GM21825 (cell line): ENCODE results near the gene GALNT16.
A peak's percentile ranks its signal among the peaks of the same experiment; 100 is the strongest.
"Not testable (repeated sequence)": the region's sequence is repeated elsewhere in the genome, so short reads cannot be mapped to it uniquely, and the experiment has no call there.

Experiments used
- ATAC-seq: cut with Tn5 transposase; IDR thresholded peaks from one replicate; pipeline ENCODE4 v1.9.1; 2021; ENCODE audit warnings: mild to moderate bottlenecking, moderate library complexity; ENCODE audit not compliant: unreplicated experiment

Gene GALNT16

DNA sequence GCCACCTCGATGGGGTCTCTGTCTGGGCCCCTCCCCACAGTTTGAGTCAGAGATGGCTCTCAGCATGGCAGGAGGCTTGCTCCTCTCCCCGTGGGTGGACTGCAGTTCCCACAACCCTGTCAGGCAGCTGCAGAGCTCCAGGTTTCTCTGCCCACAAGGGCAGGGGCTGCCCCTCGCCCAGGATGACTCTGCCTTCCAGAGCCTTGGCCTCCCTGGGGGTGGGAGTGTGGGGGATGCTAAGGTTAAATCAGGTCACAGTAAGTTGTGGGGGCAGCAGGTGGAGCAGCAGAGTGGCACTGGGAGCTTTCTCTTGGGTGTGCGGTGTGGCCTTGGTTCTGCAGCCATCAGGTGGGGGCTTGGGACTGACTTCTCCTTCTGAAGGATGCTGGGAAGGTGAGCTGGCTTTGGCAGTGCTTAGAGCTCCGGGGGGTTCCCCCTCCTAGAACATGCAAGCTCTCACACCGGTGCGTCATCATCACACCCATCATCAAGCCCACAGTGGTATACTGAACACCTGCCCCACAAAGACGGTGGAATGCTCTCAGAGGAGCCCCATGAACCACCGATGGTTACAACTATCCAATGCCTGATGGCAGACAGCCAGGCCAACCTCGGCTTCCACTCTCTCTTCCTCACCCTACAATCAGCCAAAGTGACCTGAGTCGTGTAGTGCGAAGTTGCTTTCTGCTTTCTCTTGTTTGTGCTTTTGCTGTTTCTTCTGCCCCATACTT lies 98.4 kb downstream of the GALNT16 start:
- peak; percentile 31 for ATAC-seq

GRCh38 chr14:69358966-69359365 lies 99.0 kb downstream of the GALNT16 start:
- ATAC-seq: no peak

GRCh38 chr14:69360438-69361108 lies 100.6 kb downstream of the GALNT16 start:
- no peak for ATAC-seq

DNA sequence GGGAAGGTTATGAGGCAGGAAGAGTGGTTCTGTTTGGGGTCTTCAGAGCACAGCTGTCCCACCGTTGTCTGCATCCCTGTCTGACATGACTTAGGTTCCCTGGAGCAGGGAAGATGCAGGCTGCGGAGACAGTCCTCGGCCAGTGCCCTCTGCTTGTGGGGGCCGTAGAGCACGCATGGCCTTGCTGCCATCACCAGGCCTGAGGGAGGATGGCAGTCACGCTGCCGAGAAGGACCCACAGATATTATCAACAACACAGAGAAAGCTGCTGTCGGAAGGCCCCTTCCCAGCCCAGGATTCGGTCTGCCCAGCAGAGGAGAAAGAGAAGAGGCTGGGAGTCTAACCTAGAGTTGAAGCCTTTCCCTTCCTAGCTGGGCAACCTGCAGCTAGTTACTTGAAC lies 103.1 kb downstream of the GALNT16 start:
- ATAC-seq: no peak

DNA sequence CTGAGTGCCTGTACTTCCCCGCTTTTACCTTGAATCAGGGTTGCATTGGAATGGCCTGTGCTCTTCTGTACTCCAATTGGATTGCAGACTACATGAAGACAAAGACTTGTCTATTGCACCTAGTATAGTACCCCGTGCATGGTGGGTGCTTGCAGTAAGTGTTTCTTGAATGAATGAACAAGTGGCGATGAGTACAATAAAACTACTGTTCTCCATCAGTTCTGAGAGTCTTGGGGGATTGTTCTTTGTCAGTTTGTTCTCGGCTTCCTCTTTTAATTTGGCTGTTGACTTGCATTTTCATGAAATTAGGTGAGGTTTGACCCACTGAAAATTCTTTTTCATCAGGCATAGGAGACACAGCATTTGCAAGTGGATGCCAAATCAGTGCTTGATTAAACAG lies 104.0 kb downstream of the GALNT16 start:
- no peak for ATAC-seq

GRCh38 chr14:69364378-69364777 lies 104.4 kb downstream of the GALNT16 start:
- no peak for ATAC-seq

- ATAC-seq: no peak
These were observed 106.1 kb downstream of the GALNT16 start for GRCh38 chr14:69366069-69366468.

DNA sequence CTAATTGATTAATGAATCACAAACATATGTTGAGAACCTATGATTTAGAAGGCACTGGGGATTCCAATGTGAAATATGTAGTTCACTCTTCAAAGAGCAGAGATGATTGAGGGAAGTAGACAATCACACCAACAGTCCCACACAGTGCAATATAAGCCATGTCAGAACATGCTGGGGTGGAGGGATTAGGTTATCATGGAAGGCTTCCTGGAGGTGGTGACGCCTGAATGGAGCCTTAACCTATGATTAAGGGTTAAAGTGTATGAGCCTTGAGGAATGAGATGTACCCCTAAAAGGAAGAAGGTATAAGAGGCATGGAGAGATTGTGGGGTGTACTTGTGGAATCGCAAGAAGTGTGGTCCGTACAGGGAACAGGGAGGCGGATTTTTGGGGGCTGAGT lies 106.8 kb downstream of the GALNT16 start:
- ATAC-seq: no peak

GRCh38 chr14:69368381-69368780 lies 108.4 kb downstream of the GALNT16 start:
- ATAC-seq: no peak

GRCh38 chr14:69370061-69370460 lies 110.1 kb downstream of the GALNT16 start:
- no peak for ATAC-seq

- no peak for ATAC-seq
These were observed 112.2 kb downstream of the GALNT16 start for GRCh38 chr14:69372146-69372545.

GRCh38 chr14:69373104-69373503 lies 113.1 kb downstream of the GALNT16 start:
- no peak for ATAC-seq

DNA sequence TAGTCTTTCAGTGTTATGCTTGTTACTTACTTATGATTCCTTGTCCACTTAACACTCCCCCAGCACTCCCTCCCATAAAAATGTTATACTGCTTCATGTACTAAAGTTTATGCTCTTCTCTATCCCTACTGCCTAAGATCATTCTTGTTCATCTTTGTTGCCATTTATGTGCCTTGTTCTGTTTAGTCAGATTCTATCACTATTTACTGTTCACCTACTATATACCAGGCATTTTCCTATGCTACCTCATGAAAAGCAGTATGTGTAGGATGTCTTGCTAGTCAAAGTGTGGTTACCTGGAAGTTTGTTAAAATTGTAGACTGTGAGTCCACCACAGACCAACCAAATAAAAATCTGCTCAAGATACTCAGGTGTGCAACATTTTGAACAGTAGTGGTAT lies 114.3 kb downstream of the GALNT16 start:
- no peak for ATAC-seq

- ATAC-seq: no peak
These were observed 115.2 kb downstream of the GALNT16 start for GRCh38 chr14:69375182-69375581.

DNA sequence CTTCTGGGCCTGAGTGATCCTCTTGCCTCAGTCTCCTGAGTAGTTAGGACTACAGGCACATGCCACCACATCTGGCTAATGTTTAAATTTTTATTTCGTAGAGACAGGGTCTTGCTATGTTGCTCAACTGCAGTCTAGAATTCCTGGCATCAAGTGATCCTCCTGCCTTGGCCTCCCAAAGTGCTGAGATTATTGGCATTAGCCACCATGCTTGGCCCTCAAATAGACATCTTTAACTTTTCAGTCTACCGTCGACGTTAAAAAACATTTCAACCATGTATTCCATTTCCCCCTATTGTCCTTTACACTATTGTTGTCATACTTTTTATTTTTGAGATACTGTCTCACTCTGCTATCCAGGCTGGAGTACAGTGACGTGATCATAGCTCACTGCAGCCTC lies 115.8 kb downstream of the GALNT16 start:
- no peak for ATAC-seq

DNA sequence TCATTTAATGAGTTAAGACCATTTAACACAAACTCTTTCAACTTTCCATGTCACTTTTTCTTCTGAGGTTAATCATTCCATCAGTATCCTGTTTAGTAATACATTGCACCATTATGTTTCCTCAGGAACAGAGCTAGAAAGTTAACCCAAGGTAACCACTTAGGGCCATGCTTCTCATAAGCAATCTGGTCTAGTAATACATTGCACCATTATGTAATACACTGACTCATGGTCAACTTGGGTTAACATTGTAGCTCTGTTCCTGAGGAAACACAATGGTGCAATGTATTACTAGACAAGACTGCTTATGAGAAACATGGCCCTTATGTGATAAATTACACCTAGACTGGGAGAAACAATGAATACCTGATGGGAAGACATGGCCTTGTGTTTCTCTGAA lies 116.5 kb downstream of the GALNT16 start:
- no peak for ATAC-seq

GRCh38 chr14:69378274-69378673 lies 118.3 kb downstream of the GALNT16 start:
- ATAC-seq: no peak

DNA sequence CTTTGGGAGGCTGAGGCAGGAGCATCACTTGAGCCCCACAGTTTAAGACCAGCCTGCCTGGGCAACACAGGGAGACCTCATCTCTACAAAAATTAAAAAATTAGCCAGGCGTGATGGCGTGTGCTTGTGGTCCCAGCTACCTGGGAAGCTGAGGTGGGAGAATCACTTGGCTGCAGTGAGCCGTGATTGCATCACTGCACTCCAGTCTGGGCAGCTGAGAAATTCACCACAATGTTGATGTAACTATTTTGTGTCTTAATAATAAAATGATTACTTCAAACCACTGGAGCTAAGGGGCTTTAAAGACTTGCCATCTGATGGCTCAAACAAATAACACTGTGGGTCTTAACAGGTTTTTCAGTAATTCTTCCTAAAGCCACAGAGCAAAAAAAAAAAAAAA lies 127.4 kb downstream of the GALNT16 start:
- no peak for ATAC-seq

DNA sequence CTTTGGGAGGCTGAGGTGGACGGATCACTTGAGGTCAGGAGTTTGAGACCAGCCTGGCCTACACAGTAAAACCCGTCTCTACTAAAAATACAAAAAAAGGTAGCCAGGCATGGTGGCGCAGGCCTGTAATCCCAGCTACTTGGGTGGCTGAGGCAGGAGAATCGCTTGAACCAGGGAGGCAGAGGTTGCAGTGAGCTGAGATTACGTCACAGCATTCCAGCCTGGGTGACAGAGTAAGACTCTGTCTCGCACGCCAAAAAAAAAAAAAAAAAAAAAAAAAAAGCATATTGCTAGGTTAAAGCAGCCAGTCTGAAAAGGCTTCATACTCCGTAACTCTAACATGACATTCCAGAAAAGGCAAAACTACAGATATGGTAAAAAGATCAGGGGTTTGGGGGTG lies 131.4 kb downstream of the GALNT16 start:
- not testable (repeated sequence) for ATAC-seq

DNA sequence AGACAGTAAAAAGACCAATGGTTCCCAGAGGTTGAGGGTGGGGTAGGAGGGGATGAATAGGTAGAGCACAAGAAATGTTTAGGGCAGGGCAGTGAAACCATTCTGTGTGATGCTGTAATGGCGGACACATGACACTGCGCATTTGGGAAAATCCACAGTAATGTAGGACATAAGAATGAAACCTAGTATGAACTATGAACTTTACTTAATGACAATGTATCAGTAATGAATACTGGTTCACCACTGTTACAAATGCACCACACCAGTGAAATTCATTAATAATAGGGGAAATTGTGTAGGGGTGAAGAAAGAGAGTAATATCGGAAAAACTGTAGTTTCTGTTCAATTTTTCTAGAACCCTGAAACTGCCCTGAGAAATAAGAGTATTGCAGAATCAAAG lies 132.5 kb downstream of the GALNT16 start:
- ATAC-seq: no peak

DNA sequence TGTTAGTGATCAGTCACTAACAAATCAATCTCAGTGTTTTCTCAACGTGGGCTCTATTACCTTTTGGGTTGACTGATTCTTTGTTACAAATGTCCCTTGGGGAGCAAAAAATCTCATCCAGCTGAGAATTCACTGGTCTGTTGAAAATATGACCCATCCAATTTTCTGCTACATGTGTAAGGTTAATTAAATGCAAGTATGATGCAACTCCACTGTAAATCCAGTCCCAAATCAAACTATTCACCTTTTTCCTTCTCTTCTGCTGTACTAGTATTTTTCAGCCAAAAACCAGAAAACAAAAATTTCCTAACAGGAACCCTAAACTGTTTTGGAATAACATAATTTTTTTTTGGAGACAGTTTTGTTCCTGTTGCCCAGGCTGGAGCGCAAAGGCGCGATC lies 136.0 kb downstream of the GALNT16 start:
- ATAC-seq: no peak

- peak; percentile 83 for ATAC-seq
These were observed 138.3 kb downstream of the GALNT16 start, which contains the start of the genes ERH and SLC39A9 for GRCh38 chr14:69398053-69398817. Gene ERH (minus strand): TSS chr14:69398299. CDS start chr14:69398233, 66 bp downstream. Gene SLC39A9 (plus strand): TSS chr14:69398692. CDS start chr14:69399370, 678 bp downstream.
